Stimulated activated CD4-positive, alpha-beta T cell treated with anti-CD3 and anti-CD28 coated beads, Interleukin-4, amount 100 ng/mL, for 1 hour (primary cell): ENCODE results near the gene MSMB.

Source experiments
- DNase-seq: peaks from one replicate; pipeline ENCODE4 v3.0.0-alpha.2; 2020

MSMB gene

GRCh38 chr10:46031648-46032532, 14.2 kb downstream of the MSMB start:
- DNase-seq, result no peak

- DNase-seq, result peak; percentile 95
Observed at GRCh38 chr10:46030091-46030937, 15.8 kb downstream of the MSMB start, which contains the start of gene NCOA4. Gene NCOA4 (minus strand): TSS chr10:46030623. CDS start chr10:46016680, 13,943 bp downstream.

GRCh38 chr10:46029461-46030030, 16.5 kb downstream of the MSMB start:
- DNase-seq, result no peak

GRCh38 chr10:46028584-46029460, 17.2 kb downstream of the MSMB start:
- no peak for DNase-seq

GRCh38 chr10:46026106-46026505, 20.0 kb downstream of the MSMB start:
- no peak for DNase-seq

- DNase-seq, result no peak
Observed at GRCh38 chr10:46025406-46025805, 20.7 kb downstream of the MSMB start.

- no peak for DNase-seq
Observed at GRCh38 chr10:46024948-46025347, 21.1 kb downstream of the MSMB start.

- DNase-seq, result peak; percentile 77
Observed at GRCh38 chr10:46022978-46023702, 22.9 kb downstream of the MSMB start.

- no peak for DNase-seq
Observed at GRCh38 chr10:46020344-46020657, 25.8 kb downstream of the MSMB start.

- no peak for DNase-seq
Observed at GRCh38 chr10:46019569-46020343, 26.3 kb downstream of the MSMB start.

- DNase-seq, result no peak
Observed at GRCh38 chr10:46019177-46019528, 26.9 kb downstream of the MSMB start.

GRCh38 chr10:46018453-46019176, 27.5 kb downstream of the MSMB start:
- no peak for DNase-seq

- no peak for DNase-seq
Observed at GRCh38 chr10:46017733-46018132, 28.3 kb downstream of the MSMB start.

- DNase-seq, result no peak
Observed at GRCh38 chr10:46016811-46017210, 29.3 kb downstream of the MSMB start.

- no peak for DNase-seq
Observed at GRCh38 chr10:46016190-46016589, 29.9 kb downstream of the MSMB start.

GRCh38 chr10:46014683-46015405, 31.2 kb downstream of the MSMB start:
- DNase-seq, result no peak

GRCh38 chr10:46014206-46014605, 31.9 kb downstream of the MSMB start:
- no peak for DNase-seq

- DNase-seq, result no peak
Observed at GRCh38 chr10:46012746-46013145, 33.3 kb downstream of the MSMB start.

- no peak for DNase-seq
Observed at GRCh38 chr10:46006219-46006618, 39.9 kb downstream of the MSMB start.

GRCh38 chr10:46005383-46005782, 40.7 kb downstream of the MSMB start:
- no peak for DNase-seq
